Measurements from ENCODE around the gene VAPA.
A peak's percentile ranks its signal among the peaks of the same experiment; 100 is the strongest.

The VAPA gene

GRCh38 chr18:9943311-9943710, 29.5 kb downstream of the VAPA start:
- FAIRE-seq = no peak

- FAIRE-seq = no peak
These were observed 31.0 kb downstream of the VAPA start for GRCh38 chr18:9944805-9945204.

- no peak for FAIRE-seq
These were observed 33.0 kb downstream of the VAPA start for GRCh38 chr18:9946831-9947230.

GRCh38 chr18:9947248-9947647, 33.4 kb downstream of the VAPA start:
- FAIRE-seq = no peak

- FAIRE-seq = no peak
These were observed 35.5 kb downstream of the VAPA start for GRCh38 chr18:9949315-9949714.

- no peak for FAIRE-seq
These were observed 36.0 kb downstream of the VAPA start for GRCh38 chr18:9949861-9950260.

- no peak for FAIRE-seq
These were observed 36.6 kb downstream of the VAPA start for GRCh38 chr18:9950289-9951016.

- no peak for FAIRE-seq
These were observed 37.4 kb downstream of the VAPA start for GRCh38 chr18:9951022-9951859.

- FAIRE-seq = no peak
These were observed 39.0 kb downstream of the VAPA start for GRCh38 chr18:9952633-9953416.

- no peak for FAIRE-seq
These were observed 45.1 kb downstream of the VAPA start for GRCh38 chr18:9958861-9959399.

- FAIRE-seq = no peak
These were observed 45.7 kb downstream of the VAPA start for GRCh38 chr18:9959564-9959963.

GRCh38 chr18:9960258-9960904, 46.6 kb downstream of the VAPA start:
- no peak for FAIRE-seq

- FAIRE-seq = no peak
These were observed 47.2 kb downstream of the VAPA start for GRCh38 chr18:9961041-9961440.

GRCh38 chr18:9965711-9966624, 52.2 kb downstream of the VAPA start:
- FAIRE-seq = no peak

GRCh38 chr18:9968081-9968848, 54.4 kb downstream of the VAPA start:
- FAIRE-seq = no peak

GRCh38 chr18:9969247-9969646, 55.4 kb downstream of the VAPA start:
- no peak for FAIRE-seq

- peak; percentile 95 for FAIRE-seq
These were observed 57.6 kb downstream of the VAPA start for GRCh38 chr18:9971313-9971920.

GRCh38 chr18:9973470-9973869, 59.7 kb downstream of the VAPA start:
- no peak for FAIRE-seq

- FAIRE-seq = peak; percentile 89
These were observed 60.6 kb downstream of the VAPA start for GRCh38 chr18:9974279-9974915.

GRCh38 chr18:9975658-9976057, 61.8 kb downstream of the VAPA start:
- no peak for FAIRE-seq

All from endometrium (tissue), 2 donors.